Stimulated activated memory B cell treated with anti-CD40 and anti-IgM and Interleukin-4, amounts not matched to agents 10 μg/mL and 1 μg/mL and 100 μg/mL, for 72 hours (primary cell): Measurements from ENCODE around the gene PIK3R5.
A peak's percentile ranks its signal among the peaks of the same experiment; 100 is the strongest.
"Not testable (repeated sequence)": the region's sequence is repeated elsewhere in the genome, so short reads cannot be mapped to it uniquely, and the experiment has no call there.

Experiments
- ATAC-seq: fragments of 150-1000 bp; cut with Tn5 transposase; 2 replicates; pipeline ENCODE4 v1.10.0; 2021
- H3K27ac Mint-ChIP-seq: one replicate; pipeline ENCODE4 v1.8.0; 2022; ENCODE audit warnings: mild to moderate bottlenecking, mixed read lengths
- H3K27me3 Mint-ChIP-seq: one replicate; pipeline ENCODE4 v1.8.0; 2022; ENCODE audit warnings: mixed read lengths
- H3K36me3 Mint-ChIP-seq: one replicate; pipeline ENCODE4 v1.8.0; 2022; ENCODE audit warnings: mixed read lengths
- H3K4me1 Mint-ChIP-seq: one replicate; pipeline ENCODE4 v1.8.0; 2022; ENCODE audit warnings: mixed read lengths
- H3K4me3 Mint-ChIP-seq: one replicate; pipeline ENCODE4 v1.8.0; 2022; ENCODE audit warnings: mild to moderate bottlenecking, moderate library complexity, mixed read lengths
- H3K9me3 Mint-ChIP-seq: one replicate; pipeline ENCODE4 v1.8.0; 2022; ENCODE audit warnings: mixed read lengths

PIK3R5 gene

DNA sequence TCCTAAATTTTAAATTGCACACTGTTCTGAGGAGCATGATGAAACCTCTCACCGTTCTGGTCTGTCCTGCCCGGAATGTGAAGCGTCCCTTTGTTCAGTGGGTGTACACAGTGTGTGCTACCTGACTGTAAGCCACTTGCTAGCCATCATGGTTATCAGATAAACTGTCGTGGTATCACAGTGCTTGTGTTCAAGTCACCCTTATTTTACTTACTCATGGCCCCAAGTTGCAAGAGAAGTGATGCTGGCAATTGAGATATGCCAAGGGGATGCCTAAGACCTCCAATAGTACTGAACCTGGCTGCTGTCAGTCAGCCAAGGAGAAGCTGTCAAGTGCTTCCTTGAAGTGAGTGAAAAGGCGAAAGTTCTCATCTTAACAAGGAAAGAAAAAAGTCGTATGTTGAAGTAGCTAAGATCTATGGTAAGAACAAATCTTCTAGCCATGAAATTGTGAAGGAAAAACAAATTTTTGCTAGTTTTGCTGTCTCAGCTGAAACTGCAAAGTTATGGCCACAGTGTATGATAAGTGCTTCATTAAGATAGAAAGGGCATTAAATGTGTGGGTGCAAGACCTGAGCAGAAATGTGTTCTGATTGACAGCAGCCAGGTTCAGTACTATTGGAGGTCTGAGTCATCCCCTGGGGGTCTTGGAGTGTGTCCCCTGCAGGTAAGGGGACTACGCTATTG lies 103.9 kb downstream of the PIK3R5 start:
- Mint-ChIP-seq H3K4me1 (peaks cover 54% of the 10 kb centered on the region), H3K4me3 (no peak overlapping the region), H3K9me3 (no peaks in the 10 kb centered on the region), H3K27ac (no peak overlapping the region), H3K36me3 (peaks cover 11% of the 10 kb centered on the region), H3K27me3 (no peaks in the 10 kb centered on the region)
- no peak for ATAC-seq

GRCh38 chr17:8859804-8860430 lies 105.6 kb downstream of the PIK3R5 start:
- H3K27me3 Mint-ChIP-seq, result no peaks in the 10 kb centered on the region
- H3K4me1 Mint-ChIP-seq, result peaks cover 53% of the 10 kb centered on the region
- H3K4me3 Mint-ChIP-seq, result no peak overlapping the region
- ATAC-seq, result no peak
- H3K36me3 Mint-ChIP-seq, result peaks cover 11% of the 10 kb centered on the region
- H3K27ac Mint-ChIP-seq, result peak overlapping the region; percentile 88
- no peaks in the 10 kb centered on the region for H3K9me3 Mint-ChIP-seq

DNA sequence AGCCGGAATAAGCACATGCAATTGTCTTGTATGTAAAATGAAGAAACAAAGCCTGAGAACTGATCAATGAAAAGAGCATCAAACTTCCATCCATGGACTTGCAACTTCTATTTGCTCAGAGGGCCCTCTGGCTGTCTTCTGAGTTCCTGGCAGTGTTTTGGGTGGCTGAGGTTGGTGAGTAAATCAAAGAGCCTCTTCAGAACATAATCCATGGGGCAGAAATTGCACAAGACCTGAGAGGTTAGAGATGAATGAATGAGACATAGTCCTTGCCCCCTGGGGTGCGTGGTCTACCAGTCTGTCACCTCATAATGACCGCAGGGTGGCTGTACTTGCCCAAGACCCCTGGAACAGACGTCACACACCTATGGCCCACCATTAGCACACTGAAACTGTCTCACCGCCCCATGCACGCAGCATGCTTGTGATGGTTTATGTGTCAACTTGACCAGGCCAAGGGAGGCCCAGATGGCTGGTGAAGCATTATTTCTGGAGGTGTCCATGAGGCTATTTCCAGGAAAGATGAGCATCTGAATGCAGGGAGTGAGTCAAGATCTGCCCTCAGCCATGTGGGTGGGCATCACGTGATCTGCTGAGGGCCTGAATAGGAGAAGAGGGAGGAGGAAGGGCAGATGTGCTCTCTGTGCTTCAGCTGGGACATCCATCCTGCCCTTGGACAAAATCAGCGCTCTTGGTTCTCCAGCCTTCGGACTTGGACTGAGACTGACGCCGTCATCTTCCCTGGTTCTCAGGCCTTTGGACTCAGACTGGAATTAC lies 106.3 kb downstream of the PIK3R5 start:
- H3K9me3 Mint-ChIP-seq, result no peaks in the 10 kb centered on the region
- peaks cover 47% of the 10 kb centered on the region for H3K4me1 Mint-ChIP-seq
- H3K36me3 Mint-ChIP-seq, result peaks cover 11% of the 10 kb centered on the region
- peak overlapping the region; percentile 60 for H3K4me3 Mint-ChIP-seq
- peak; percentile 13 for ATAC-seq
- H3K27me3 Mint-ChIP-seq, result no peaks in the 10 kb centered on the region
- peak overlapping the region; percentile 88 for H3K27ac Mint-ChIP-seq

DNA sequence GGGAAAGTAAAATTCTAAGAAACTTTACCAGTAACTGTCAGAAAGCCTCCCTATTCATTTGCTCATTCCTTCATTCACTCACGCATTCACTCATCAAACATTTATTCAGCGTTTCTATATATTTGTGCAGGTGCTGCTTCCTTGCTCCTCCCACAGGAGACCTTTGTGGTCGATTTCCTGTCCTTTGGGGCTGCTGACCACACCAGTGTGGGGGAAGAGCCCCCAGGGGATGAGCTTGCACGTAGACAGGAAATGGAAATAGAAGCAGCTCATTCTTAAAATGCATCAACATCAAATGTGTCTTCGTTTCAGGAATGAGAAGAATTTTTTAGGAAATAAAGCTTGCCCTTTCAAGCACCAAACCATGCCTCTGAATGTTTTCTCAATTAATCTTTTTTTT lies 107.6 kb downstream of the PIK3R5 start:
- H3K4me1 Mint-ChIP-seq, result peaks cover 47% of the 10 kb centered on the region
- peak overlapping the region; percentile 69 for H3K4me3 Mint-ChIP-seq
- peak overlapping the region; percentile 88 for H3K27ac Mint-ChIP-seq
- no peaks in the 10 kb centered on the region for H3K27me3 Mint-ChIP-seq
- no peaks in the 10 kb centered on the region for H3K36me3 Mint-ChIP-seq
- peak; percentile 88 for ATAC-seq
- no peaks in the 10 kb centered on the region for H3K9me3 Mint-ChIP-seq

DNA sequence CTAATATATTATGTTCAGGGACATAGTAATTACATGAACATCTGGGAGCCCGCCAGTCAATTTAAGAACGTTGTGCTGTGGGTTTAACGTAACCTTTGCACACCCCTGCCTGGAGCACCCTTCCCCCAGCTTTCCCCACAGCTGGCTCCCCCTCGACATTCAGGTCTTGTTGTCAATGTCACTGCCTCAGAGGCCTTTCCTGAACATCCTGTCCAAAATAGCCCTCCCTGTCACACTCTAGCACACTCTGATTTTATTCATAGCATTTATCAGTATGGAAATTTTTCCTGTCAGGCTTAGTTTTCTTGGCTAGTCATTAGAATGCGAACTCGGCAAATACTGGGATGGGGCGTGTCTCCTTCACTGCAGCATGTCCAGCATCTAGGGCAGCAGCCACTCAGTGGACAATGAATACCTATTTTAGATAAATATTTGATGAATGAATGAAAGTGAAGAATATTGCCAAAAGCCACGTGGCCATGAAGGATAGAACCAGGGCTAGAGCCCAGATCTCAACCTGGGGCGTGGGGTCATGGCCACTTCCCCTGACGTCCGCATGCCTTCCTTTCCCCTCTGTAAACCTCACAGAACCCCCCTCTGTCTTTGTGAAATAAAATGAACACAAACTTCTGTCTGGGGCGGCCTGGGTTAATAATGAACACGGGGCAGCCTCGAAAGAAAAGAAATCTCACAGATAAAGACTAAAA lies 108.5 kb downstream of the PIK3R5 start:
- no peak for ATAC-seq
- H3K27ac Mint-ChIP-seq, result peak overlapping the region; percentile 88

GRCh38 chr17:8856205-8856603 lies 109.3 kb downstream of the PIK3R5 start:
- not testable (repeated sequence) for ATAC-seq, H3K27me3 Mint-ChIP-seq, H3K36me3 Mint-ChIP-seq, H3K9me3 Mint-ChIP-seq
- Mint-ChIP-seq H3K4me1 (peaks cover 57% of the 10 kb centered on the region), H3K27ac (peak overlapping the region; percentile 88), H3K4me3 (peak overlapping the region; percentile 52)

More for the DNA sequence above, 108.5 kb downstream of the PIK3R5 start:
- H3K9me3 Mint-ChIP-seq, result no peaks in the 10 kb centered on the region
- H3K4me3 Mint-ChIP-seq, result peak overlapping the region; percentile 69
- no peaks in the 10 kb centered on the region for H3K27me3 Mint-ChIP-seq
- H3K4me1 Mint-ChIP-seq, result peaks cover 49% of the 10 kb centered on the region
- H3K36me3 Mint-ChIP-seq, result no peaks in the 10 kb centered on the region

GRCh38 chr17:8855477-8856204 lies 109.9 kb downstream of the PIK3R5 start:
- Mint-ChIP-seq H3K27me3 (no peaks in the 10 kb centered on the region), H3K27ac (peak overlapping the region; percentile 88)
- ATAC-seq, result peak; percentile 71

DNA sequence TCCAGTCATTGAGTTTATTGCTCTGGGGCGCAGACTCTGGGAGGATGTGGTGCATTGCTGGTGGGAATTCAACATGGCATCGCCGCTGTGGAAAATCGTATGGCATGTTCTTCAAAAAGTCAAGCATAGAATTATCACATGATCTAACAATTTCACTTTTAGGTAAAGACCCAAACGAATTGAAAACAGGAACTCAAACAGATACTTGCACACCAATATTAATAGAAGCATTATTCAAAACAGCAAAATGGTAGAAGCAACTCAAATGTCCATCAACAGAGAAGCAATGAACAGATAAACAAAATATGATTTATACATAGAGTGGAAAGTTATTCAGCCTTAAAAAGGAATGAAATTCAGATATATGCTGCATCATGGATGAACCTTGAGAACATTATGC lies 113.9 kb downstream of the PIK3R5 start:
- Mint-ChIP-seq H3K4me1 (peaks cover 41% of the 10 kb centered on the region), H3K27me3 (no peaks in the 10 kb centered on the region), H3K4me3 (peak overlapping the region; percentile 5), H3K27ac (peak overlapping the region; percentile 70), H3K9me3 (no peaks in the 10 kb centered on the region), H3K36me3 (no peaks in the 10 kb centered on the region)
- ATAC-seq, result no peak

More at GRCh38 chr17:8855477-8856204, 109.9 kb downstream of the PIK3R5 start:
- Mint-ChIP-seq H3K4me3 (peak overlapping the region; percentile 52), H3K9me3 (no peaks in the 10 kb centered on the region), H3K36me3 (no peaks in the 10 kb centered on the region), H3K4me1 (peaks cover 63% of the 10 kb centered on the region)

- peak; percentile 70 for ATAC-seq
- peak overlapping the region; percentile 4 for H3K27ac Mint-ChIP-seq
- H3K9me3 Mint-ChIP-seq, result peaks cover 3% of the 10 kb centered on the region
- no peaks in the 10 kb centered on the region for H3K27me3 Mint-ChIP-seq
- H3K36me3 Mint-ChIP-seq, result no peaks in the 10 kb centered on the region
- H3K4me1 Mint-ChIP-seq, result peaks cover 30% of the 10 kb centered on the region
- H3K4me3 Mint-ChIP-seq, result no peak overlapping the region
Measured at GRCh38 chr17:8849311-8850041, 116.0 kb downstream of the PIK3R5 start.

GRCh38 chr17:8847891-8848290 lies 117.6 kb downstream of the PIK3R5 start:
- H3K4me3 Mint-ChIP-seq, result no peak overlapping the region
- no peaks in the 10 kb centered on the region for H3K36me3 Mint-ChIP-seq
- peaks cover 42% of the 10 kb centered on the region for H3K4me1 Mint-ChIP-seq
- H3K9me3 Mint-ChIP-seq, result peaks cover 3% of the 10 kb centered on the region
- H3K27me3 Mint-ChIP-seq, result no peaks in the 10 kb centered on the region
- H3K27ac Mint-ChIP-seq, result no peak overlapping the region
- no peak for ATAC-seq

DNA sequence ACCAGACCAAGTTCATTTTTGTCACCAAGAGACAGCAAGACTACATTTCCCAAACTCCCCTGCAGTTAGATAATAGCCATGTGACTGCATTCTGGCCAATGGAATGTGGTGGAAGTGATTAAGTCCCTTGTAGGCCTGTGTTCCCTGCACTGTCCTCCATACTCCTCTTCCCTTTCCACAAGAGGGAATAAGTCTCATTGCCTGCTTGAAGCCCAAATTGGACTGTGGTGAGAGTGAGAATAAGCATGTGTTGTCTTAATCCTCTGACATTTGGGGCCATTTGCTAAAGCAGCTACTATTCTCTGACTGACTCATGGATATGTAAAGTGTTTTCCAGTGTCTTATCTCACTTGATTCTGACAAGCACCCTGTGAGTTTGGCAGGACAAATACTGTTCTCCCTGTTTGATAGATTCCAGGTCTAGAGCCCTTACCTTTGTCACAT lies 118.7 kb downstream of the PIK3R5 start:
- Mint-ChIP-seq H3K4me1 (peaks cover 47% of the 10 kb centered on the region), H3K4me3 (no peak overlapping the region), H3K27me3 (no peaks in the 10 kb centered on the region), H3K36me3 (no peaks in the 10 kb centered on the region), H3K9me3 (peaks cover 3% of the 10 kb centered on the region), H3K27ac (no peak overlapping the region)
- ATAC-seq, result peak; percentile 55

GRCh38 chr17:8844229-8845218 lies 121.0 kb downstream of the PIK3R5 start:
- Mint-ChIP-seq H3K27ac (no peak overlapping the region), H3K36me3 (no peaks in the 10 kb centered on the region), H3K4me1 (peaks cover 24% of the 10 kb centered on the region), H3K9me3 (peaks cover 3% of the 10 kb centered on the region), H3K27me3 (no peaks in the 10 kb centered on the region), H3K4me3 (no peak overlapping the region)
- ATAC-seq, result no peak

DNA sequence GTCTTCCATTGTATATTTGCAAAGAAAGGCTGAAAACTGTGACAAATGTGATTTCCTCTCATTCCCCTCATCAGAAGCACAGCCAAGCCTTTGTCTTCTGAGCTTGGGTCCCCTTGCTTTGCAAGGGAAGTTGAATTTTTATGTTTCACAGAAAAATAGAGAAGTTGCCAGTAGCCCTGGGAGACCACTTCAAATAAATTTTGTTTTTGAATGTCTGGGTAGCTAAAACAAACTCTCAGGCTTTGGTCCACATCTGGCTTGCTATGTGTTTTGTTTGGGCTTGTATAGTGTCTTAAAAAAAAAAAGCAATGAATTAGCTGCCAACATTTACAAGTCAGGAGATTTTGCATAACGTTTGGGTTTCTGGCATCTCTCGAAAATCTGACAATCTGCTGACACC lies 122.2 kb downstream of the PIK3R5 start:
- Mint-ChIP-seq H3K27me3 (no peaks in the 10 kb centered on the region), H3K27ac (peak overlapping the region; percentile 46), H3K4me3 (no peak overlapping the region), H3K4me1 (peaks cover 22% of the 10 kb centered on the region), H3K36me3 (no peaks in the 10 kb centered on the region), H3K9me3 (peaks cover 3% of the 10 kb centered on the region)
- ATAC-seq, result no peak
